IMR-90 (cell line): ENCODE measurements around the gene TUFM. TPM values are rescaled to one million over a fixed set of nuclear protein-coding genes. Genes with fewer than 3 reads are reported as not detected.

Experiments
- ATAC-seq: fragments of 200-7000 bp; cut with Tn5 transposase; 2 replicates; pipeline ENCODE4 v1.9.1; 2020; ENCODE audit warnings: low read depth, mild to moderate bottlenecking, moderate library complexity
- BruUV-seq: library from RNA; stranded (reverse); fragments of 400-500 nt; replicated peaks from 2 replicates; lab custom pipeline; 2021; lab: Mats Ljungman, UMichigan
- CTCF ChIA-PET: fragments of 300-600 bp; formaldehyde crosslinking; extraction: SDS; loops from one replicate; lab custom pipeline; 2021; ENCODE audit warnings: antibody characterized with exemption; lab: Yijun Ruan, JAX
- POLR2A ChIA-PET: fragments of 300-600 bp; sonication (Branson Sonifier 250); formaldehyde crosslinking; loops from one replicate; lab custom pipeline; 2022; ENCODE audit warnings: antibody characterized with exemption; ENCODE audit not compliant: unreplicated experiment; lab: Charles Lee
- DNase-seq: peaks from one replicate; pipeline ENCODE4 v3.0.0; 2013
- H2AFZ ChIP-seq: replicated peaks from 2 replicates; pipeline ENCODE3; 2013; ENCODE audit warnings: low read length, mild to moderate bottlenecking; ENCODE audit not compliant: poor library complexity
- H2AK5ac ChIP-seq: 2 replicates; pipeline ENCODE4 v1.6.1; 2013; ENCODE audit warnings: low read depth, low read length, inconsistent platforms
- H2AK9ac ChIP-seq: replicated peaks from 2 replicates; pipeline ENCODE3; 2013; ENCODE audit warnings: mild to moderate bottlenecking, low read depth, low read length, moderate library complexity; ENCODE audit not compliant: poor library complexity
- H2BK120ac ChIP-seq: 2 replicates; pipeline ENCODE4 v1.6.1; 2013; ENCODE audit warnings: low read depth, low read length, inconsistent platforms
- H2BK15ac ChIP-seq: 3 replicates; pipeline ENCODE4 v1.6.1; 2013; ENCODE audit warnings: low read depth, low read length, inconsistent platforms
- H2BK20ac ChIP-seq: 2 replicates; pipeline ENCODE4 v1.6.1; 2013; ENCODE audit warnings: low read depth, mild to moderate bottlenecking, inconsistent platforms, low read length, moderate library complexity
- H2BK5ac ChIP-seq: 2 replicates; pipeline ENCODE4 v1.6.1; 2013; ENCODE audit warnings: mild to moderate bottlenecking, low read depth, low read length, inconsistent platforms; ENCODE audit not compliant: poor library complexity, severe bottlenecking
- H3K14ac ChIP-seq: replicated peaks from 2 replicates; pipeline ENCODE4 v1.6.1; 2013; ENCODE audit warnings: low read depth, low read length, inconsistent platforms
- H3K18ac ChIP-seq: 2 replicates; pipeline ENCODE4 v1.6.1; 2013; ENCODE audit warnings: low read depth, low read length, control low read depth
- H3K23ac ChIP-seq: 2 replicates; pipeline ENCODE4 v1.6.1; 2013; ENCODE audit warnings: low read depth, low read length, inconsistent platforms
- H3K27ac ChIP-seq: 2 replicates; pipeline ENCODE4 v1.5.1; 2013; ENCODE audit warnings: mild to moderate bottlenecking, control low read depth, low read length; ENCODE audit not compliant: insufficient read depth
- H3K27me3 ChIP-seq: 2 replicates; pipeline ENCODE4 v1.6.1; 2013; ENCODE audit warnings: low read length; ENCODE audit not compliant: control insufficient read depth, insufficient read depth
- H3K36me3 ChIP-seq: 2 replicates; pipeline ENCODE4 v1.6.1; 2013; ENCODE audit warnings: low read length, mixed read lengths; ENCODE audit not compliant: control insufficient read depth, insufficient read depth
- H3K4ac ChIP-seq: 2 replicates; pipeline ENCODE4 v1.6.1; 2013; ENCODE audit warnings: low read depth, low read length, inconsistent platforms
- H3K4me1 ChIP-seq: 2 replicates; pipeline ENCODE4 v1.6.1; 2013; ENCODE audit warnings: low read length, mixed read lengths; ENCODE audit not compliant: control insufficient read depth, insufficient read depth
- H3K4me2 ChIP-seq: 2 replicates; pipeline ENCODE4 v1.6.1; 2013; ENCODE audit warnings: low read depth, mild to moderate bottlenecking, control low read depth, low read length, moderate library complexity
- H3K4me3 ChIP-seq: 2 replicates; pipeline ENCODE4 v1.5.1; 2013; ENCODE audit warnings: low read depth, mild to moderate bottlenecking, control low read depth, low read length, moderate library complexity; ENCODE audit not compliant: insufficient read depth
- H3K56ac ChIP-seq: 2 replicates; pipeline ENCODE4 v1.6.1; 2013; ENCODE audit warnings: low read length, inconsistent platforms; ENCODE audit not compliant: insufficient read depth; ENCODE audit errors: extremely low read depth
- H3K79me1 ChIP-seq, 2 experiments: 2 replicates each; pipeline ENCODE4 v1.6.1; 2013; ENCODE audit warnings: low read length in 2 of 2, inconsistent platforms in 1 of 2, low read depth in 1 of 2
- H3K9ac ChIP-seq: 2 replicates; pipeline ENCODE4 v1.6.1; 2013; ENCODE audit warnings: low read depth, low read length, control low read depth
- H3K9me1 ChIP-seq: 2 replicates; pipeline ENCODE4 v1.6.1; 2013; ENCODE audit warnings: low read length, inconsistent platforms; ENCODE audit not compliant: insufficient read depth
- H3K9me3 ChIP-seq: 2 replicates; pipeline ENCODE4 v1.6.1; 2013; ENCODE audit warnings: low read length; ENCODE audit not compliant: control insufficient read depth, insufficient read depth
- H4K20me1 ChIP-seq: 2 replicates; pipeline ENCODE4 v1.6.1; 2013; ENCODE audit warnings: low read length, inconsistent platforms; ENCODE audit not compliant: insufficient read depth
- H4K5ac ChIP-seq: 2 replicates; pipeline ENCODE4 v1.6.1; 2013; ENCODE audit warnings: mild to moderate bottlenecking, low read depth, low read length, control low read depth
- H4K8ac ChIP-seq, 2 experiments: 2 replicates each; pipeline ENCODE4 v1.6.1; 2013; ENCODE audit warnings: low read depth in 2 of 2, low read length in 2 of 2, control low read depth in 1 of 2, inconsistent platforms in 1 of 2
- H4K91ac ChIP-seq: 2 replicates; pipeline ENCODE4 v1.6.1; 2013; ENCODE audit warnings: low read depth, low read length, inconsistent platforms; ENCODE audit not compliant: insufficient read depth
- BHLHE40 ChIP-seq: fragments of 150-350 bp; IDR thresholded peaks from 2 replicates; pipeline ENCODE4 v1.6.1; 2016; ENCODE audit warnings: mild to moderate bottlenecking, low read depth, low read length
- CEBPB ChIP-seq: IDR thresholded peaks from 2 replicates; pipeline ENCODE4 v1.6.1; 2012; ENCODE audit warnings: low read depth, low read length, improper control_type of control experiment
- CHD1 ChIP-seq: IDR thresholded peaks from 2 replicates; pipeline ENCODE4 v1.6.1; 2012; ENCODE audit warnings: low read depth, low read length, improper control_type of control experiment
- FOS ChIP-seq: fragments of 150-350 bp; IDR thresholded peaks from 2 replicates; pipeline ENCODE4 v1.6.1; 2016; ENCODE audit warnings: low read depth, low read length
- MAFK ChIP-seq: IDR thresholded peaks from 2 replicates; pipeline ENCODE4 v1.6.1; 2012; ENCODE audit warnings: low read depth, low read length, improper control_type of control experiment
- MAZ ChIP-seq: IDR thresholded peaks from 2 replicates; pipeline ENCODE4 v1.6.1; 2012; ENCODE audit warnings: low read depth, mild to moderate bottlenecking, low read length, improper control_type of control experiment, moderate library complexity, borderline replicate concordance
- MXI1 ChIP-seq: IDR thresholded peaks from 2 replicates; pipeline ENCODE4 v1.6.1; 2012; ENCODE audit warnings: low read depth, mild to moderate bottlenecking, low read length, moderate library complexity, borderline replicate concordance
- NFE2L2 ChIP-seq: fragments of 150-350 bp; IDR thresholded peaks from 2 replicates; pipeline ENCODE4 v1.6.1; 2016; ENCODE audit warnings: low read depth, mild to moderate bottlenecking, low read length
- POLR2A ChIP-seq: IDR thresholded peaks from 2 replicates; pipeline ENCODE4 v1.6.1; 2012; ENCODE audit warnings: mild to moderate bottlenecking, low read depth, low read length
- RAD21 ChIP-seq: IDR thresholded peaks from 2 replicates; pipeline ENCODE4 v1.6.1; 2012; ENCODE audit warnings: low read length, improper control_type of control experiment
- RCOR1 ChIP-seq: IDR thresholded peaks from 2 replicates; pipeline ENCODE4 v1.6.1; 2012; ENCODE audit warnings: mild to moderate bottlenecking, low read length, improper control_type of control experiment; ENCODE audit not compliant: insufficient replicate concordance
- RFX5 ChIP-seq: IDR thresholded peaks from 2 replicates; pipeline ENCODE4 v1.8.0; 2012; ENCODE audit warnings: low read depth, mild to moderate bottlenecking, low read length, moderate library complexity
- SMC3 ChIP-seq: fragments of 150-350 bp; IDR thresholded peaks from 2 replicates; pipeline ENCODE4 v1.6.1; 2016; ENCODE audit warnings: low read depth, mild to moderate bottlenecking, antibody characterized with exemption, low read length, moderate library complexity
- WGBS, 2 experiments: methylation state at CpG; one replicate each; pipeline versions ENCODE4 v1.1.5 to v1.1.7; 2013; ENCODE audit warnings: missing lambda C conversion rate in 2 of 2; ENCODE audit not compliant: insufficient read length in 1 of 2; ENCODE audit errors: extremely low coverage in 2 of 2; 5-methylcytosine and 5-hydroxymethylcytosine counted together
- dilution Hi-C: fragments of 300-500 bp; cut with HindIII; formaldehyde crosslinking; loops from one replicate; pipeline ENCODE4 v1.14.3; 2018; ENCODE audit warnings: low sequenced_read_pairs; ENCODE audit not compliant: unreplicated experiment
- in situ Hi-C: fragments of 300-500 bp; cut with MboI; formaldehyde crosslinking; loops from 3 replicates; pipeline ENCODE4 v1.14.3; 2019; ENCODE audit warnings: low sequenced_read_pairs, inconsistent platforms, mixed read lengths
- intact Hi-C: fragments of 100-400 bp; cut with micrococcal nuclease; formaldehyde crosslinking; loops from 2 replicates; pipeline ENCODE4 v1.10.0; 2022
- polyA plus RNA-seq, 3 experiments: library from polyadenylated mRNA; depleted of rRNA; stranded (reverse); fragments of >200 nt; gene quantifications; 2 replicates each; pipeline ENCODE4 v1.2.3, GENCODE V29; 2012; ENCODE audit warnings: low replicate concordance in 1 of 3
- total RNA-seq: library from RNA; depleted of rRNA; stranded (reverse); fragments of >200 nt; gene quantifications from 2 replicates; pipeline ENCODE4 v1.2.3, GENCODE V29; 2012
- TF ChIP-seq, protein P1 (sequence below): fragments of 150-350 bp; IDR thresholded peaks from 2 replicates; pipeline ENCODE4 v1.6.1; 2017; ENCODE audit warnings: mild to moderate bottlenecking, antibody characterized with exemption, low read length, low read depth
- TF ChIP-seq, protein P2 (sequence below): conservative IDR thresholded peaks from 2 replicates; pipeline ENCODE4 v1.5.1; 2012; ENCODE audit warnings: mild to moderate bottlenecking, low read depth, low read length, improper control_type of control experiment
- TF ChIP-seq, protein P3 (sequence below): fragments of 150-350 bp; IDR thresholded peaks from 2 replicates; pipeline ENCODE4 v1.6.1; 2016; ENCODE audit warnings: low read depth, mild to moderate bottlenecking, low read length, moderate library complexity, borderline replicate concordance

TUFM gene
- total and polyA plus RNA-seq, 2 of the 4 experiments (the other 2 are of a cell fraction), result 80.3 to 126 TPM

DNA sequence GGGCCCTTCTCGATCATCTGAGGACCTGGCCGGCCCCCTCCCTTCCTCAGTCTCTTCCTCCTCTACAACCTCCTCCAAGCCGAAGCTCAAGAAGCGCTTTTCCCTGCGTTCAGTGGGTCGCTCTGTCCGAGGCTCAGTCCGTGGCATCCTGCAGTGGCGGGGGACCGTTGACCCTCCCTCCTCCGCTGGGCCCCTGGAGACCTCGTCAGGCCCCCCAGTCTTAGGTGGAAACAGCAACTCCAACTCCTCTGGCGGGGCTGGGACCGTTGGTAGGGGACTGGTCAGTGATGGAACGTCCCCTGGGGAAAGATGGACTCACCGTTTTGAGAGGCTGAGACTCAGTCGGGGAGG is 20.3 kb upstream of the TUFM start:
- H3K4me3 ChIP-seq, result no peak overlapping the region
- no peak overlapping the region for H4K91ac ChIP-seq
- H4K5ac ChIP-seq, result no peak overlapping the region
- no peaks in the 10 kb centered on the region for H3K27me3 ChIP-seq
- no peak overlapping the region for H2BK120ac ChIP-seq
- no peak overlapping the region for H3K4me2 ChIP-seq
- H2BK5ac ChIP-seq, result no peak overlapping the region
- H2AFZ ChIP-seq, result no peak overlapping the region
- H3K9me1 ChIP-seq, result peaks cover 8% of the 10 kb centered on the region; the same call in 1 of the 2 replicates
- no peak overlapping the region for H3K14ac ChIP-seq
- peaks cover 12% of the 10 kb centered on the region for H4K20me1 ChIP-seq
- TF ChIP-seq, protein P1, sequence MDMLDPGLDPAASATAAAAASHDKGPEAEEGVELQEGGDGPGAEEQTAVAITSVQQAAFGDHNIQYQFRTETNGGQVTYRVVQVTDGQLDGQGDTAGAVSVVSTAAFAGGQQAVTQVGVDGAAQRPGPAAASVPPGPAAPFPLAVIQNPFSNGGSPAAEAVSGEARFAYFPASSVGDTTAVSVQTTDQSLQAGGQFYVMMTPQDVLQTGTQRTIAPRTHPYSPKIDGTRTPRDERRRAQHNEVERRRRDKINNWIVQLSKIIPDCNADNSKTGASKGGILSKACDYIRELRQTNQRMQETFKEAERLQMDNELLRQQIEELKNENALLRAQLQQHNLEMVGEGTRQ, result no peak
- TF ChIP-seq RFX5 (no peak), NFE2L2 (no peak), RCOR1 (no peak), MXI1 (no peak), CEBPB (no peak), POLR2A (no peak), RAD21 (no peak), SMC3 (no peak), BHLHE40 (no peak), MAZ (no peak), MAFK (no peak), FOS (no peak), CHD1 (no peak)
- TF ChIP-seq, protein P2, sequence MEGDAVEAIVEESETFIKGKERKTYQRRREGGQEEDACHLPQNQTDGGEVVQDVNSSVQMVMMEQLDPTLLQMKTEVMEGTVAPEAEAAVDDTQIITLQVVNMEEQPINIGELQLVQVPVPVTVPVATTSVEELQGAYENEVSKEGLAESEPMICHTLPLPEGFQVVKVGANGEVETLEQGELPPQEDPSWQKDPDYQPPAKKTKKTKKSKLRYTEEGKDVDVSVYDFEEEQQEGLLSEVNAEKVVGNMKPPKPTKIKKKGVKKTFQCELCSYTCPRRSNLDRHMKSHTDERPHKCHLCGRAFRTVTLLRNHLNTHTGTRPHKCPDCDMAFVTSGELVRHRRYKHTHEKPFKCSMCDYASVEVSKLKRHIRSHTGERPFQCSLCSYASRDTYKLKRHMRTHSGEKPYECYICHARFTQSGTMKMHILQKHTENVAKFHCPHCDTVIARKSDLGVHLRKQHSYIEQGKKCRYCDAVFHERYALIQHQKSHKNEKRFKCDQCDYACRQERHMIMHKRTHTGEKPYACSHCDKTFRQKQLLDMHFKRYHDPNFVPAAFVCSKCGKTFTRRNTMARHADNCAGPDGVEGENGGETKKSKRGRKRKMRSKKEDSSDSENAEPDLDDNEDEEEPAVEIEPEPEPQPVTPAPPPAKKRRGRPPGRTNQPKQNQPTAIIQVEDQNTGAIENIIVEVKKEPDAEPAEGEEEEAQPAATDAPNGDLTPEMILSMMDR, result no peak
- TF ChIP-seq, protein P3, sequence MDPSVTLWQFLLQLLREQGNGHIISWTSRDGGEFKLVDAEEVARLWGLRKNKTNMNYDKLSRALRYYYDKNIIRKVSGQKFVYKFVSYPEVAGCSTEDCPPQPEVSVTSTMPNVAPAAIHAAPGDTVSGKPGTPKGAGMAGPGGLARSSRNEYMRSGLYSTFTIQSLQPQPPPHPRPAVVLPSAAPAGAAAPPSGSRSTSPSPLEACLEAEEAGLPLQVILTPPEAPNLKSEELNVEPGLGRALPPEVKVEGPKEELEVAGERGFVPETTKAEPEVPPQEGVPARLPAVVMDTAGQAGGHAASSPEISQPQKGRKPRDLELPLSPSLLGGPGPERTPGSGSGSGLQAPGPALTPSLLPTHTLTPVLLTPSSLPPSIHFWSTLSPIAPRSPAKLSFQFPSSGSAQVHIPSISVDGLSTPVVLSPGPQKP, result no peak
- no peak for DNase-seq
- no peak overlapping the region for H4K8ac ChIP-seq
- no peak overlapping the region for H3K23ac ChIP-seq
- no peak overlapping the region for H3K56ac ChIP-seq
- BruUV-seq, result no TSS peak
- no peak overlapping the region for H3K27ac ChIP-seq
- no peak overlapping the region for H3K4ac ChIP-seq
- in situ Hi-C loops, result no loop called here
- no peak overlapping the region for H2BK20ac ChIP-seq
- peak overlapping the region; percentile 52 for H2AK9ac ChIP-seq
- dilution Hi-C loops, result no loop called here
- ATAC-seq, result no peak
- peaks cover 34% of the 10 kb centered on the region for H3K36me3 ChIP-seq
- H3K4me1 ChIP-seq, result peaks cover 5% of the 10 kb centered on the region; the same call in 1 of the 2 replicates
- no peak overlapping the region for H3K9ac ChIP-seq
- no peaks in the 10 kb centered on the region for H3K9me3 ChIP-seq
- intact Hi-C loops, result no loop called here
- ChIA-PET POLR2A (no interaction called here), CTCF (no interaction called here)
- H2BK15ac ChIP-seq, result no peak overlapping the region
- 87% methylated on average over 12 of the region's 17 CpGs; no CpG with 5 or more reads in 1 of the 2 experiments for WGBS, 2 experiments
- no peak overlapping the region for H2AK5ac ChIP-seq
- H3K18ac ChIP-seq, result no peak overlapping the region
- H3K79me1 ChIP-seq, result peaks cover 26 to 60% of the 10 kb centered on the region in 2 experiments
